Hepatocyte (in vitro differentiated cells): ENCODE measurements around the gene TNF.

ENCODE experiments used
- CTCF ChIP-seq: fragments of 200-600 bp; sonication (generic); IDR thresholded peaks from 2 replicates; pipeline ENCODE4 v1.5.1; 2016; ENCODE audit warnings: antibody characterized with exemption, mild to moderate bottlenecking; ENCODE audit not compliant: poor library complexity
- EZH2 ChIP-seq: fragments of 200-600 bp; sonication (generic); IDR thresholded peaks from 2 replicates; pipeline ENCODE4 v1.6.1; 2016; ENCODE audit warnings: antibody characterized with exemption, mild to moderate bottlenecking, borderline replicate concordance
- EZH2phosphoT487 ChIP-seq: fragments of 200-600 bp; sonication (generic); IDR thresholded peaks from one replicate; pipeline ENCODE4 v1.6.1; 2018; ENCODE audit warnings: antibody characterized with exemption, mild to moderate bottlenecking, low read depth, moderate library complexity; ENCODE audit not compliant: unreplicated experiment, severe bottlenecking

DNA sequence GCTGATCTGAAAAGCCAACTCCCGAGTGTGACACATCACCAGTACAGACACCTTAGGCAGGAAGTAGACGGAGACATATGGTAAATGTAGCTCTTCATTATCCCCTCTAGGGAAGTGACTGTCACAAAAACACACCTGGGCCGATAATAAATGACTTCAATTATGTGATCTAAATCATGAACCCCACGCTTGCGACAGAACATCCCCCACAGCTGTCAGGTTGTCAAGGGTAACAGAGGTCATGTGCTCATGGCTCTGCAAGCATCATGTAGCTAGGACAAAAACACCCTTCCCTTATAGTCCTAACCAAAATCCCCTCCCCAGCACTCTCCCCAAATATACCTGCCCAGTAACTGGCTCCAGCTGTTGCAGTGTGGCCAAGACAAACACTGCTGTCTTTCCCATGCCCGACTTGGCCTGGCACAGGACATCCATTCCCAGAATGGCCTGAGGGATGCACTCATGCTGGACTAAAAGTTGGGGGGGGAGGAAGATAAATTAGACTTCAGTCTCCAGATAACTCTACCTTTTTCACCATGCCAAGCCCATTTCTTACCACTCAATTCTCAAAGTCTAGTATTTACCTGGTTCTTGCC is 36.5 kb upstream of the TNF start:
- no peak for TF ChIP-seq EZH2
- TF ChIP-seq CTCF, result no peak
- no peak for TF ChIP-seq EZH2phosphoT487
